WTC11 (cell line): ENCODE data around the gene PGS1.

Experiments used
- ELF4 ChIP-seq: sonication (generic); formaldehyde crosslinking; IDR thresholded peaks from 2 replicates; pipeline ENCODE4 v1.8.1; 2022; ENCODE audit warnings: low read depth, mild to moderate bottlenecking, moderate library complexity, missing genetic modification reagents
- NFYB ChIP-seq: sonication (generic); formaldehyde crosslinking; conservative IDR thresholded peaks from 2 replicates; pipeline ENCODE4 v1.8.0; 2022; ENCODE audit warnings: low read depth, missing genetic modification reagents
- SMAD4 ChIP-seq: sonication (generic); formaldehyde crosslinking; IDR thresholded peaks from 2 replicates; pipeline ENCODE4 v1.8.0; 2022; ENCODE audit warnings: mild to moderate bottlenecking, missing genetic modification reagents
- TEAD4 ChIP-seq: sonication (generic); formaldehyde crosslinking; IDR thresholded peaks from 2 replicates; pipeline ENCODE4 v1.8.0; 2022; ENCODE audit warnings: mild to moderate bottlenecking, missing genetic modification reagents
- ZNF121 ChIP-seq: sonication (generic); formaldehyde crosslinking; IDR thresholded peaks from 2 replicates; pipeline ENCODE4 v1.8.0; 2023; ENCODE audit warnings: missing genetic modification reagents
- TF ChIP-seq, protein P1 (sequence below): fragments of 200-600 bp; IDR thresholded peaks from 2 replicates; pipeline ENCODE4 v1.8.0; 2022; ENCODE audit warnings: antibody characterized with exemption
- TF ChIP-seq, protein P2 (sequence below): sonication (generic); formaldehyde crosslinking; IDR thresholded peaks from 2 replicates; pipeline ENCODE4 v1.8.0; 2022; ENCODE audit warnings: mild to moderate bottlenecking, missing genetic modification reagents
- TF ChIP-seq, protein P3 (sequence below): sonication (generic); formaldehyde crosslinking; IDR thresholded peaks from 2 replicates; pipeline ENCODE4 v1.8.0; 2022; ENCODE audit warnings: mild to moderate bottlenecking, missing genetic modification reagents

DNA sequence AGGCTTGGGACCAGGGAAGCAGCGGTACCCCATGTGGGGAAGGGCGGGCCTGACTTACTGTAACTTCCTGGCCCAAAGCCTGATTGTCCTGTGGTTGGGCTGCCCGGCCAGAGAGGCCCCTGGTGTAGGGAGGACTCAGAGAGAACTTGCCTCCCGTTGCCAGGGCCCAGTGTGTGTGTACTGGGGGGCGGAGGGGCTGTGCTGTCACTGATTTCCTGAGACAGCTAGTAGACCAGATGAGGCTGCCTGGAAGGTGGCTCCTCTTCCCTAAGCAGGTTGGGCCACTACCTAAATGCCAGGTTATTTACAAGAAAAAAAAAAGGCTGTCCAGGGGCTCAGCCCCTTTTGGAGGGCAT is 35.3 kb upstream of the PGS1 start:
- TF ChIP-seq, protein P1, sequence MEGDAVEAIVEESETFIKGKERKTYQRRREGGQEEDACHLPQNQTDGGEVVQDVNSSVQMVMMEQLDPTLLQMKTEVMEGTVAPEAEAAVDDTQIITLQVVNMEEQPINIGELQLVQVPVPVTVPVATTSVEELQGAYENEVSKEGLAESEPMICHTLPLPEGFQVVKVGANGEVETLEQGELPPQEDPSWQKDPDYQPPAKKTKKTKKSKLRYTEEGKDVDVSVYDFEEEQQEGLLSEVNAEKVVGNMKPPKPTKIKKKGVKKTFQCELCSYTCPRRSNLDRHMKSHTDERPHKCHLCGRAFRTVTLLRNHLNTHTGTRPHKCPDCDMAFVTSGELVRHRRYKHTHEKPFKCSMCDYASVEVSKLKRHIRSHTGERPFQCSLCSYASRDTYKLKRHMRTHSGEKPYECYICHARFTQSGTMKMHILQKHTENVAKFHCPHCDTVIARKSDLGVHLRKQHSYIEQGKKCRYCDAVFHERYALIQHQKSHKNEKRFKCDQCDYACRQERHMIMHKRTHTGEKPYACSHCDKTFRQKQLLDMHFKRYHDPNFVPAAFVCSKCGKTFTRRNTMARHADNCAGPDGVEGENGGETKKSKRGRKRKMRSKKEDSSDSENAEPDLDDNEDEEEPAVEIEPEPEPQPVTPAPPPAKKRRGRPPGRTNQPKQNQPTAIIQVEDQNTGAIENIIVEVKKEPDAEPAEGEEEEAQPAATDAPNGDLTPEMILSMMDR: no peak
- no peak for TF ChIP-seq TEAD4
- TF ChIP-seq SMAD4 (CRISPR knock-in tag): no peak
- TF ChIP-seq NFYB (CRISPR knock-in tag): no peak
- TF ChIP-seq, protein P2, sequence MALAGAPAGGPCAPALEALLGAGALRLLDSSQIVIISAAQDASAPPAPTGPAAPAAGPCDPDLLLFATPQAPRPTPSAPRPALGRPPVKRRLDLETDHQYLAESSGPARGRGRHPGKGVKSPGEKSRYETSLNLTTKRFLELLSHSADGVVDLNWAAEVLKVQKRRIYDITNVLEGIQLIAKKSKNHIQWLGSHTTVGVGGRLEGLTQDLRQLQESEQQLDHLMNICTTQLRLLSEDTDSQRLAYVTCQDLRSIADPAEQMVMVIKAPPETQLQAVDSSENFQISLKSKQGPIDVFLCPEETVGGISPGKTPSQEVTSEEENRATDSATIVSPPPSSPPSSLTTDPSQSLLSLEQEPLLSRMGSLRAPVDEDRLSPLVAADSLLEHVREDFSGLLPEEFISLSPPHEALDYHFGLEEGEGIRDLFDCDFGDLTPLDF (CRISPR knock-in tag): no peak
- TF ChIP-seq ZNF121 (CRISPR knock-in tag): no peak
- TF ChIP-seq, protein P3, sequence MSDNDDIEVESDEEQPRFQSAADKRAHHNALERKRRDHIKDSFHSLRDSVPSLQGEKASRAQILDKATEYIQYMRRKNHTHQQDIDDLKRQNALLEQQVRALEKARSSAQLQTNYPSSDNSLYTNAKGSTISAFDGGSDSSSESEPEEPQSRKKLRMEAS (CRISPR knock-in tag): no peak
- no peak for TF ChIP-seq ELF4
